DOHH2 (cell line): ENCODE results near the gene NME9.

Experiments
- H3F3A ChIP-seq: fragments of 200-600 bp; sonication (generic), shearing (Covaris generic); 2 replicates; pipeline ENCODE4 v1.6.0; 2016; ENCODE audit warnings: antibody characterized with exemption, mild to moderate bottlenecking; ENCODE audit not compliant: control insufficient read depth, insufficient read depth
- H3K27ac ChIP-seq: fragments of 200-600 bp; sonication (generic); 2 replicates; pipeline ENCODE4 v1.5.1; 2014; ENCODE audit warnings: low read depth, mild to moderate bottlenecking, low read length, moderate library complexity
- H3K27me3 ChIP-seq: fragments of 200-600 bp; sonication (generic); 2 replicates; pipeline ENCODE4 v1.6.1; 2014; ENCODE audit warnings: mild to moderate bottlenecking, low read length, mixed read lengths; ENCODE audit not compliant: control insufficient read depth
- H3K36me3 ChIP-seq: fragments of 200-600 bp; sonication (generic); 2 replicates; pipeline ENCODE4 v1.6.1; 2014; ENCODE audit warnings: mild to moderate bottlenecking, low read length, moderate library complexity, mixed read lengths; ENCODE audit not compliant: control insufficient read depth
- H3K4me1 ChIP-seq: fragments of 200-600 bp; sonication (generic); 2 replicates; pipeline ENCODE4 v1.6.1; 2014; ENCODE audit warnings: mild to moderate bottlenecking, low read length, mixed read lengths; ENCODE audit not compliant: control insufficient read depth
- H3K4me2 ChIP-seq: fragments of 200-600 bp; sonication (generic); 2 replicates; pipeline ENCODE4 v1.6.0; 2014; ENCODE audit warnings: mild to moderate bottlenecking, low read length, moderate library complexity
- H3K4me3 ChIP-seq: fragments of 200-600 bp; sonication (generic); 2 replicates; pipeline ENCODE4 v1.5.1; 2014; ENCODE audit warnings: mild to moderate bottlenecking, low read length, mixed read lengths
- H3K79me2 ChIP-seq: fragments of 200-600 bp; sonication (generic); 2 replicates; pipeline ENCODE4 v1.6.1; 2014; ENCODE audit warnings: mild to moderate bottlenecking, low read length, mixed read lengths; ENCODE audit not compliant: control insufficient read depth
- H3K9me2 ChIP-seq: fragments of 200-600 bp; sonication (generic); replicated peaks from 2 replicates; pipeline ENCODE4 v1.6.1; 2014; ENCODE audit warnings: mild to moderate bottlenecking, low read length, mixed read lengths; ENCODE audit not compliant: control insufficient read depth
- H3K9me3 ChIP-seq: fragments of 200-600 bp; sonication (generic); 2 replicates; pipeline ENCODE4 v1.6.1; 2014; ENCODE audit warnings: antibody characterized with exemption, low read length, mixed read lengths; ENCODE audit not compliant: control insufficient read depth, insufficient read depth
- H4K20me1 ChIP-seq: fragments of 200-600 bp; sonication (generic); 2 replicates; pipeline ENCODE4 v1.6.0; 2014; ENCODE audit warnings: low read depth, mild to moderate bottlenecking, antibody characterized with exemption, low read length, moderate library complexity; ENCODE audit not compliant: control insufficient read depth, insufficient read depth
- CTCF ChIP-seq: fragments of 200-600 bp; sonication (generic); IDR thresholded peaks from one replicate; pipeline ENCODE4 v1.5.1; 2014; ENCODE audit warnings: antibody characterized with exemption, mild to moderate bottlenecking, low read depth, low read length; ENCODE audit not compliant: poor library complexity, severe bottlenecking
- EZH2phosphoT487 ChIP-seq: fragments of 200-600 bp; sonication (generic); IDR thresholded peaks from 2 replicates; pipeline ENCODE4 v1.6.1; 2017; ENCODE audit warnings: borderline replicate concordance, mild to moderate bottlenecking, antibody characterized with exemption, low read length, moderate library complexity, mixed read lengths

Gene NME9

GRCh38 chr3:138332472-138333073, 2.9 kb upstream of the NME9 start:
- Histone ChIP-seq H3K9me3 (no peaks in the 10 kb centered on the region), H3K27ac (no peak overlapping the region), H4K20me1 (no peaks in the 10 kb centered on the region), H3K36me3 (no peaks in the 10 kb centered on the region), H3K9me2 (no peaks in the 10 kb centered on the region), H3K79me2 (no peaks in the 10 kb centered on the region), H3K27me3 (peaks cover 30% of the 10 kb centered on the region), H3K4me3 (no peak overlapping the region), H3F3A (peaks cover 7% of the 10 kb centered on the region; the same call in 1 of the 2 replicates), H3K4me2 (no peak overlapping the region), H3K4me1 (peaks cover 15% of the 10 kb centered on the region)
- TF ChIP-seq CTCF, result peak; percentile 46
- no peak for TF ChIP-seq EZH2phosphoT487

GRCh38 chr3:138331143-138331894, 1.7 kb upstream of the NME9 start:
- no peaks in the 10 kb centered on the region for H4K20me1 ChIP-seq

GRCh38 chr3:138329984-138330293, 288 bp upstream of the NME9 start:
- H3K4me2 ChIP-seq, result peak overlapping the region; percentile 76
- peaks cover 15% of the 10 kb centered on the region for H3K4me1 ChIP-seq
- H3K27me3 ChIP-seq, result peaks cover 17% of the 10 kb centered on the region
- H3K9me3 ChIP-seq, result no peaks in the 10 kb centered on the region
- no peaks in the 10 kb centered on the region for H3K36me3 ChIP-seq
- peaks cover 7% of the 10 kb centered on the region; the same call in 1 of the 2 replicates for H3F3A ChIP-seq
- H3K79me2 ChIP-seq, result no peaks in the 10 kb centered on the region
- no peaks in the 10 kb centered on the region for H4K20me1 ChIP-seq
- TF ChIP-seq EZH2phosphoT487, result no peak
- no peak for TF ChIP-seq CTCF
- H3K27ac ChIP-seq, result no peak overlapping the region
- H3K4me3 ChIP-seq, result peak overlapping the region; percentile 72
- no peaks in the 10 kb centered on the region for H3K9me2 ChIP-seq

More at GRCh38 chr3:138331143-138331894, 1.7 kb upstream of the NME9 start:
- Histone ChIP-seq H3K4me3 (no peak overlapping the region), H3K4me2 (no peak overlapping the region), H3K79me2 (no peaks in the 10 kb centered on the region), H3K4me1 (peaks cover 15% of the 10 kb centered on the region), H3F3A (peaks cover 7% of the 10 kb centered on the region; the same call in 1 of the 2 replicates), H3K9me2 (no peaks in the 10 kb centered on the region), H3K9me3 (no peaks in the 10 kb centered on the region), H3K36me3 (no peaks in the 10 kb centered on the region), H3K27me3 (peaks cover 26% of the 10 kb centered on the region), H3K27ac (no peak overlapping the region)
- TF ChIP-seq EZH2phosphoT487, result no peak
- TF ChIP-seq CTCF, result peak; percentile 29
